Measurements from ENCODE around the gene RARB.

DNA sequence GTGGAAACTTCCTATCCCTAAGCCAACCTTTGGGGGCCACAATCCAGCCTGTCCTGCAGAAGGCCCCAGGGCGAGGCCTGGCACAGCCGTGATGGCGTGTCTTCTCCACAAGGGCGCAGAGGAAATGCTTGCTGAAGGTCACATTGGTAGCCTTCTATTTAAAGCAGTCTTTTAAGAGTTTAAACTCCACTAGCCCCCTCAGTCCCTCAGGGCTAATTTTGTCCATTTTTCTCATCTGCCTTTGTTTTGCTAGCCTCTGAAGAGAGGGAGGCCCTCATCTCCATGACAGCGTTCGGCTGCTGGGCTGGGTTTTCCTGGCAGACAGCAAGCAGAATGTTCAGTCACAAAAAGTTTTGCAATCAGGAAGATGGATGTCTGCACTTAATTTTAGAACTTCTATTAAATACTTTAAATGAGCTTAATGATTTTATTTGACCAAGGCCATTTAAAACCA, 40.8 kb downstream of the RARB start:
- TF ChIP-seq ZNF626 (tag by site-specific recombination; IDR thresholded peaks at IDR 0.05) (no peak), GLI2 (tag by site-specific recombination; IDR thresholded peaks at IDR 0.05; ENCODE audit: borderline replicate concordance, low read depth) (no peak)
- TF ChIP-seq, protein P1, sequence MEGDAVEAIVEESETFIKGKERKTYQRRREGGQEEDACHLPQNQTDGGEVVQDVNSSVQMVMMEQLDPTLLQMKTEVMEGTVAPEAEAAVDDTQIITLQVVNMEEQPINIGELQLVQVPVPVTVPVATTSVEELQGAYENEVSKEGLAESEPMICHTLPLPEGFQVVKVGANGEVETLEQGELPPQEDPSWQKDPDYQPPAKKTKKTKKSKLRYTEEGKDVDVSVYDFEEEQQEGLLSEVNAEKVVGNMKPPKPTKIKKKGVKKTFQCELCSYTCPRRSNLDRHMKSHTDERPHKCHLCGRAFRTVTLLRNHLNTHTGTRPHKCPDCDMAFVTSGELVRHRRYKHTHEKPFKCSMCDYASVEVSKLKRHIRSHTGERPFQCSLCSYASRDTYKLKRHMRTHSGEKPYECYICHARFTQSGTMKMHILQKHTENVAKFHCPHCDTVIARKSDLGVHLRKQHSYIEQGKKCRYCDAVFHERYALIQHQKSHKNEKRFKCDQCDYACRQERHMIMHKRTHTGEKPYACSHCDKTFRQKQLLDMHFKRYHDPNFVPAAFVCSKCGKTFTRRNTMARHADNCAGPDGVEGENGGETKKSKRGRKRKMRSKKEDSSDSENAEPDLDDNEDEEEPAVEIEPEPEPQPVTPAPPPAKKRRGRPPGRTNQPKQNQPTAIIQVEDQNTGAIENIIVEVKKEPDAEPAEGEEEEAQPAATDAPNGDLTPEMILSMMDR (tag by site-specific recombination; IDR thresholded peaks at IDR 0.05): no peak
- TF ChIP-seq, protein P2, sequence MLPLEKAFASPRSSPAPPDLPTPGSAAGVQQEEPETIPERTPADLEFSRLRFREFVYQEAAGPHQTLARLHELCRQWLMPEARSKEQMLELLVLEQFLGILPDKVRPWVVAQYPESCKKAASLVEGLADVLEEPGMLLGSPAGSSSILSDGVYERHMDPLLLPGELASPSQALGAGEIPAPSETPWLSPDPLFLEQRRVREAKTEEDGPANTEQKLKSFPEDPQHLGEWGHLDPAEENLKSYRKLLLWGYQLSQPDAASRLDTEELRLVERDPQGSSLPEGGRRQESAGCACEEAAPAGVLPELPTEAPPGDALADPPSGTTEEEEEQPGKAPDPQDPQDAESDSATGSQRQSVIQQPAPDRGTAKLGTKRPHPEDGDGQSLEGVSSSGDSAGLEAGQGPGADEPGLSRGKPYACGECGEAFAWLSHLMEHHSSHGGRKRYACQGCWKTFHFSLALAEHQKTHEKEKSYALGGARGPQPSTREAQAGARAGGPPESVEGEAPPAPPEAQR (tag by site-specific recombination; IDR thresholded peaks at IDR 0.05): no peak
- TF ChIP-seq, protein P3, sequence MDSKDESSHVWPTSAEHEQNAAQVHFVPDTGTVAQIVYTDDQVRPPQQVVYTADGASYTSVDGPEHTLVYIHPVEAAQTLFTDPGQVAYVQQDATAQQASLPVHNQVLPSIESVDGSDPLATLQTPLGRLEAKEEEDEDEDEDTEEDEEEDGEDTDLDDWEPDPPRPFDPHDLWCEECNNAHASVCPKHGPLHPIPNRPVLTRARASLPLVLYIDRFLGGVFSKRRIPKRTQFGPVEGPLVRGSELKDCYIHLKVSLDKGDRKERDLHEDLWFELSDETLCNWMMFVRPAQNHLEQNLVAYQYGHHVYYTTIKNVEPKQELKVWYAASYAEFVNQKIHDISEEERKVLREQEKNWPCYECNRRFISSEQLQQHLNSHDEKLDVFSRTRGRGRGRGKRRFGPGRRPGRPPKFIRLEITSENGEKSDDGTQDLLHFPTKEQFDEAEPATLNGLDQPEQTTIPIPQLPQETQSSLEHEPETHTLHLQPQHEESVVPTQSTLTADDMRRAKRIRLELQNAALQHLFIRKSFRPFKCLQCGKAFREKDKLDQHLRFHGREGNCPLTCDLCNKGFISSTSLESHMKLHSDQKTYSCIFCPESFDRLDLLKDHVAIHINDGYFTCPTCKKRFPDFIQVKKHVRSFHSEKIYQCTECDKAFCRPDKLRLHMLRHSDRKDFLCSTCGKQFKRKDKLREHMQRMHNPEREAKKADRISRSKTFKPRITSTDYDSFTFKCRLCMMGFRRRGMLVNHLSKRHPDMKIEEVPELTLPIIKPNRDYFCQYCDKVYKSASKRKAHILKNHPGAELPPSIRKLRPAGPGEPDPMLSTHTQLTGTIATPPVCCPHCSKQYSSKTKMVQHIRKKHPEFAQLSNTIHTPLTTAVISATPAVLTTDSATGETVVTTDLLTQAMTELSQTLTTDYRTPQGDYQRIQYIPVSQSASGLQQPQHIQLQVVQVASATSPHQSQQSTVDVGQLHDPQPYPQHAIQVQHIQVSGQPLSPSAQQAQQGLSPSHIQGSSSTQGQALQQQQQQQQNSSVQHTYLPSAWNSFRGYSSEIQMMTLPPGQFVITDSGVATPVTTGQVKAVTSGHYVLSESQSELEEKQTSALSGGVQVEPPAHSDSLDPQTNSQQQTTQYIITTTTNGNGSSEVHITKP (tag by site-specific recombination; IDR thresholded peaks at IDR 0.05): no peak
